BLaER1 treated with 17β-estradiol and CSF1 and Interleukin-3, amounts not matched to agents 10 nM and 100 nM (cell line): Measurements from ENCODE around the gene ADARB2.

Experiments used
- H3K27ac ChIP-seq, 11 experiments: shearing (Covaris generic); formaldehyde crosslinking; 2 replicates each; pipeline ENCODE4 v1.8.1; 2022
- H3K27me3 ChIP-seq, 11 experiments: shearing (Covaris generic); formaldehyde crosslinking; 2 replicates each; pipeline ENCODE4 v1.8.1; 2022
- H3K36me3 ChIP-seq, 11 experiments: shearing (Covaris generic); formaldehyde crosslinking; 2 replicates each; pipeline ENCODE4 v1.8.1; 2022
- H3K4me1 ChIP-seq, 10 experiments: shearing (Covaris generic); formaldehyde crosslinking; 2 replicates each; pipeline ENCODE4 v1.8.1; 2022
- H3K4me2 ChIP-seq, 11 experiments: shearing (Covaris generic); formaldehyde crosslinking; 2 replicates each; pipeline ENCODE4 v1.8.1; 2022
- H3K4me3 ChIP-seq, 10 experiments: shearing (Covaris generic); formaldehyde crosslinking; 2 replicates each; pipeline ENCODE4 v1.8.1; 2022
- H3K9ac ChIP-seq, 11 experiments: shearing (Covaris generic); formaldehyde crosslinking; 2 replicates each; pipeline ENCODE4 v1.8.1; 2022
- H3K9me3 ChIP-seq, 11 experiments: shearing (Covaris generic); formaldehyde crosslinking; replicated peaks in 1 of 11; 2 replicates each; pipeline ENCODE4 v1.8.1; 2022
- H4K20me1 ChIP-seq, 11 experiments: shearing (Covaris generic); formaldehyde crosslinking; 2 replicates each; pipeline ENCODE4 v1.8.1; 2022
- Cebpa-rat ChIP-seq, 11 experiments: shearing (Covaris generic); IDR thresholded peaks; 2 replicates each; pipeline ENCODE4 v1.8.1; 2022

Gene ADARB2

GRCh38 chr10:1630304-1630703 is 107.0 kb downstream of the ADARB2 start:
- H3K9me3 ChIP-seq: peaks cover 0 to 8% (median 0%) of the 10 kb centered on the region in 11 experiments; a peak in 1 of 22 replicates
- no peak overlapping the region for H3K9ac ChIP-seq
- no peak for TF ChIP-seq Cebpa-rat (IDR thresholded peaks at IDR 0.05)
- H3K27me3 ChIP-seq: no peaks in the 10 kb centered on the region
- H3K4me2 ChIP-seq: peak overlapping the region in 8 of 11 experiments; percentile 33 to 86 (median 83); a peak in 13 of 22 replicates
- no peaks in the 10 kb centered on the region for H3K36me3 ChIP-seq
- H3K4me3 ChIP-seq: no peak overlapping the region
- peaks cover 9 to 65% (median 48%) of the 10 kb centered on the region in 10 experiments; a peak in 18 of 20 replicates for H3K4me1 ChIP-seq
- H3K27ac ChIP-seq: 0 out of 22 replicates have a peak overlapping the region, but pooled peaks of 1 of the 11 experiments have one; percentile 5
- H4K20me1 ChIP-seq: peaks cover 0 to 3% (median 0%) of the 10 kb centered on the region in 11 experiments; a peak in 1 of 22 replicates

DNA sequence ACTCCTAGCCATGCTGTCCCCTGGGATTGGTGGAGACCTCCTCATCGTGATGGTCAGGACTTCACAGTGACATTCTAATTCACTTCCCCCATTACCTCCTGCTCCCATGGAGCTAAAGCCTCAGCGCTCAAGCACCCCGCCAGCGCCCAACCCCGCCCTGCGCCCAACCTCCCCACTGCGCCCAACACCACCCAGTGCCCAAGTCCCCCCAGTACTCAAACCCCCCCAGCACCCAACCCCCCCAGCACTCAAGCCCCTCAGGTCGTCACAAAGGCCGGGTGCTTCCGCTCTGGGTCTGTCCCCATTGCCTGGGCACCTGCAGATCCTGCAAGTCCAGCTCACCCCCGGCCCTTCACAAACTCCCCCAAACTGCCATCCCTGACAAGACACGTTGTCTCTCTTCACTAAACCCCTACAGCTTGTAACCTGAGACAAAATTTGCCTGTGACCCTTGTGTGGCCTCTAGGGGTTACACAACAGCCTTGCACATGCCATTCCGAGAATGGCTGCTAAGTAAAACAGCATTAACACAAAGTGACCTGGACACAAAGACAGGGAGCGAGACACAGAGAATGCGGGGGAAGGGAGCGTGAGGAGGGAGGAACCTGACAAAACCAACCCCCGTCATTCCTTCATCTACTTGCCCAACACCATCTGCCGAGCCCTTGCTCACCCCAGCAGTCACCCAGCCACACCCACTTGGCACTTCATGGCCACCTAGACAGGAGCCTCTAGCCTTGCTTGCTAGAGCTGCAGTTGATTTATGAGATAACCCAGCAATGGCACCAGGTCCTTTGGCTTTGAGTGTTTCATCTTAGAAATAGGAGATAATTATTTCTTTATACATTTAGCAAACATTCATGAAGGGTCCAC is 107.8 kb downstream of the ADARB2 start:
- H3K36me3 ChIP-seq: no peaks in the 10 kb centered on the region
- TF ChIP-seq Cebpa-rat (IDR thresholded peaks at IDR 0.05): no peak
- H3K9ac ChIP-seq: no peak overlapping the region
- H3K4me1 ChIP-seq: peaks cover 7 to 57% (median 41%) of the 10 kb centered on the region in 10 experiments; a peak in 17 of 20 replicates
- H3K4me2 ChIP-seq: peak overlapping the region in 7 of 11 experiments; percentile 59 to 86 (median 83); a peak in 13 of 22 replicates
- no peaks in the 10 kb centered on the region for H3K27me3 ChIP-seq
- H3K4me3 ChIP-seq: no peak overlapping the region
- H3K9me3 ChIP-seq: peaks cover 0 to 8% (median 0%) of the 10 kb centered on the region in 11 experiments; a peak in 1 of 22 replicates
- peaks cover 0 to 3% (median 0%) of the 10 kb centered on the region in 11 experiments; a peak in 1 of 22 replicates for H4K20me1 ChIP-seq
- 0 out of 22 replicates have a peak overlapping the region, but pooled peaks of 1 of the 11 experiments have one; percentile 5 for H3K27ac ChIP-seq

- H3K9ac ChIP-seq: no peak overlapping the region
- H3K4me1 ChIP-seq: peaks cover 7 to 49% (median 33%) of the 10 kb centered on the region in 10 experiments; a peak in 17 of 20 replicates
- H4K20me1 ChIP-seq: peaks cover 0 to 3% (median 0%) of the 10 kb centered on the region in 11 experiments; a peak in 2 of 22 replicates
- no peak for TF ChIP-seq Cebpa-rat (IDR thresholded peaks at IDR 0.05)
- H3K27me3 ChIP-seq: no peaks in the 10 kb centered on the region
- no peak overlapping the region for H3K4me3 ChIP-seq
- peaks cover 0 to 8% (median 0%) of the 10 kb centered on the region in 11 experiments; a peak in 1 of 22 replicates for H3K9me3 ChIP-seq
- H3K36me3 ChIP-seq: no peaks in the 10 kb centered on the region
- H3K4me2 ChIP-seq: peak overlapping the region in 4 of 11 experiments; percentile 59 to 86 (median 80); a peak in 3 of 22 replicates
- H3K27ac ChIP-seq: no peak overlapping the region
Measured at GRCh38 chr10:1628757-1629156, 108.6 kb downstream of the ADARB2 start.

DNA sequence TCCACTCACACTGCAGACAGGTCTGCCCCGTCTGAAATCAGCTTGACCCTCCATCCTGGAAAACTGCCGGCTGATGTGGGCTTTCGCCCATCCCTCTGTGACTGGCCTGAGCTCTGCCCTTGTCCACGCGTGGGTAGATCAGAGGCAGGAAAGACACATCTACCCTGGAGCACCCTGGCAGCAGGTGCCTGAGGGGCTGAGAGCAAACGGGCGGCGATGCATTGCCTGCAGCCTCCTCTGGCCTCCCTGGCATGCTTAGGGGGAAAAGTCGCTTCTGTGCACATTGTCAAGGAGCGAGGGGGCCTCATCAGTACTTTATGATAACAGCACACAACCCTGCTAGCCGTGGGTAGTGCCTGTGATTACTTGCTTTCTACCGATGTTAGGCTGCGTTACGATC is 109.4 kb downstream of the ADARB2 start:
- no peak overlapping the region for H3K4me2 ChIP-seq
- H3K9me3 ChIP-seq: peaks cover 0 to 8% (median 0%) of the 10 kb centered on the region in 11 experiments; a peak in 1 of 22 replicates
- no peak for TF ChIP-seq Cebpa-rat (IDR thresholded peaks at IDR 0.05)
- peaks cover 7 to 45% (median 32%) of the 10 kb centered on the region in 10 experiments; a peak in 17 of 20 replicates for H3K4me1 ChIP-seq
- peaks cover 0 to 3% (median 0%) of the 10 kb centered on the region in 11 experiments; a peak in 2 of 22 replicates for H4K20me1 ChIP-seq
- no peaks in the 10 kb centered on the region for H3K36me3 ChIP-seq
- H3K9ac ChIP-seq: no peak overlapping the region
- no peak overlapping the region for H3K27ac ChIP-seq
- H3K27me3 ChIP-seq: no peaks in the 10 kb centered on the region
- no peak overlapping the region for H3K4me3 ChIP-seq

DNA sequence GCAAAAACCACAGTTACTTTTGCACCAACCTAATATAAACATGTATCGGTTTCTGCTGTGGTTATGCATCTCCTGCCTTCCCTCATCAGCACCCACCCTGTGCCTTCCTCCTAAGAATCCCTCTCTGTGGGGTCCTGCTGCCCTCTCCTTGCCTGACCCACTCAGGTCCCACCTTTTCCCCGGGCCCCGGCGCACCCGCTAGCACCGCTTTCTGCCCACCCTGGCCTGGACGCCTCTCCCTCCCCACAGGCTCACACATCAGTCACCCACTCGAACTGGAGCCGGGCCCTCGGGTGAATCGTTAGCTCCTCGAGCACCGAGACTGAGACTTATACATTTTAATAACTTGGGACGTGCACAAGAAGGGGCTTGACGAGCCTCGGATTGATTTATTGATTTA is 110.5 kb downstream of the ADARB2 start:
- Histone ChIP-seq H3K9ac (no peak overlapping the region), H3K27me3 (no peaks in the 10 kb centered on the region), H3K4me2 (no peak overlapping the region), H3K4me3 (no peak overlapping the region), H3K36me3 (no peaks in the 10 kb centered on the region), H3K27ac (no peak overlapping the region), H3K4me1 (peaks cover 7 to 34% (median 24%) of the 10 kb centered on the region in 10 experiments; a peak in 17 of 20 replicates), H3K9me3 (peaks cover 0 to 6% (median 0%) of the 10 kb centered on the region in 11 experiments; a peak in 1 of 22 replicates), H4K20me1 (peaks cover 0 to 3% (median 0%) of the 10 kb centered on the region in 11 experiments; a peak in 2 of 22 replicates)
- no peak for TF ChIP-seq Cebpa-rat (IDR thresholded peaks at IDR 0.05)

DNA sequence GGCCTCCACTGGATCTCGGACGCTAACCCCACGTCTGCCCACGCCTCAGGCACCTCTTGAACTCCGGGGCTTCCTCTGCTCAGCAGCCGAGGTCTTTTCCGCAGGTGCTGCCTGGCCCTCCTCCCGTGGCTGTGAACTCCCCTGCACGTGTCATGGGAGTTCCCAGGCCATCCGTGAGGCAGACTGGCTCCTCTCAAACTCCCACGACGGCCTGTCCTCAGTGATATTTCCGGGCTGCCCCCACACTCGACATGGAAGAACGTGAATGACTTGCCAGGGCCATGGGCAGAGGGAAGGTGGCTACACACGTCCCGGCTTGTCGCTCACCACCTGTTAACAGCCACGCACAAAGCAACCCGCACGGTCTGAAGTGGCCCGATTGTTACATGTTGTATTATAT is 110.9 kb downstream of the ADARB2 start:
- Histone ChIP-seq H3K4me2 (no peak overlapping the region), H3K4me1 (peaks cover 5 to 29% (median 20%) of the 10 kb centered on the region in 10 experiments; a peak in 17 of 20 replicates), H3K36me3 (no peaks in the 10 kb centered on the region), H3K9me3 (peaks cover 0 to 6% (median 0%) of the 10 kb centered on the region in 11 experiments; a peak in 1 of 22 replicates), H3K27ac (no peak overlapping the region), H3K4me3 (no peak overlapping the region), H3K27me3 (no peaks in the 10 kb centered on the region), H4K20me1 (peaks cover 0 to 3% (median 0%) of the 10 kb centered on the region in 11 experiments; a peak in 2 of 22 replicates), H3K9ac (no peak overlapping the region)
- no peak for TF ChIP-seq Cebpa-rat (IDR thresholded peaks at IDR 0.05)

DNA sequence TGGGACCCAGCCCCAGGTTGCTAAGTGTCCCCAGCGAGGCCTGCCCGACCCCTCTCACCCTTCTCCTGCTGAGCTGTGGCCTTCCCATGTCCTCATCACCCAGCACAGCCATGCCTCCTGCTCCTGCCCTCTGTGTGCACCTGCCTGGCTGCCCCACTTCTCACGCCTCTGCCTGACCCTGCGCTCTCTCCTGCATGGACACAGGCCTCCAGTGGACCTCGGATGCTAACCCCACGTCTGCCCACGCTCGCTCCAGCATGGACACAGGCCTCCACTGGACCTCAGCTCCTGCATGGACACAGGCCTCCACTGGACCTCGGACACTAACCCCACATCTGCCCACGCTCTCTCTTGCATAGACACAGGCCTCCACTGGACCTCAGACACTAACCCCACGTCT is 111.6 kb downstream of the ADARB2 start:
- no peak overlapping the region for H3K4me3 ChIP-seq
- H3K27ac ChIP-seq: no peak overlapping the region
- peaks cover 0 to 3% (median 0%) of the 10 kb centered on the region in 11 experiments; a peak in 2 of 22 replicates for H4K20me1 ChIP-seq
- H3K9ac ChIP-seq: no peak overlapping the region
- no peaks in the 10 kb centered on the region for H3K36me3 ChIP-seq
- no peak overlapping the region for H3K4me2 ChIP-seq
- H3K9me3 ChIP-seq: peaks cover 0 to 6% (median 0%) of the 10 kb centered on the region in 11 experiments; a peak in 1 of 22 replicates
- no peak for TF ChIP-seq Cebpa-rat (IDR thresholded peaks at IDR 0.05)
- no peaks in the 10 kb centered on the region for H3K27me3 ChIP-seq
- peaks cover 0 to 23% (median 13%) of the 10 kb centered on the region in 10 experiments; a peak in 14 of 20 replicates for H3K4me1 ChIP-seq

- Histone ChIP-seq H4K20me1 (peaks cover 0 to 3% (median 0%) of the 10 kb centered on the region in 11 experiments; a peak in 2 of 22 replicates), H3K4me1 (peaks cover 0 to 16% (median 7%) of the 10 kb centered on the region in 10 experiments; a peak in 14 of 20 replicates), H3K4me3 (no peak overlapping the region), H3K27me3 (no peaks in the 10 kb centered on the region), H3K36me3 (no peaks in the 10 kb centered on the region), H3K9ac (no peak overlapping the region), H3K9me3 (peaks cover 0 to 6% (median 0%) of the 10 kb centered on the region in 11 experiments; a peak in 2 of 22 replicates), H3K27ac (no peak overlapping the region), H3K4me2 (no peak overlapping the region)
- no peak for TF ChIP-seq Cebpa-rat (IDR thresholded peaks at IDR 0.05)
Measured at GRCh38 chr10:1625079-1625478, 112.2 kb downstream of the ADARB2 start.
